Parathyroid adenoma (tissue), 2 donors: ENCODE results near the gene USP17L18.
"Not testable (repeated sequence)": the region's sequence is repeated elsewhere in the genome, so short reads cannot be mapped to it uniquely, and the experiment has no call there.

ENCODE experiments used
- H2AFZ ChIP-seq: fragments of 300-600 bp; sonication (generic); one replicate; pipeline ENCODE4 v1.7.0; 2017; ENCODE audit warnings: antibody characterized with exemption, mild to moderate bottlenecking
- H3K27ac ChIP-seq: fragments of 300-600 bp; sonication (generic); one replicate; pipeline ENCODE4 v1.7.0; 2017
- H3K27me3 ChIP-seq: fragments of 300-600 bp; sonication (generic); one replicate; pipeline ENCODE4 v1.7.0; 2017; ENCODE audit warnings: low read length; ENCODE audit not compliant: control insufficient read depth, insufficient read depth
- H3K36me3 ChIP-seq: fragments of 300-600 bp; sonication (generic); one replicate; pipeline ENCODE4 v1.7.0; 2017; ENCODE audit warnings: low read length; ENCODE audit not compliant: control insufficient read depth, insufficient read depth
- H3K4me1 ChIP-seq: fragments of 300-600 bp; sonication (generic); one replicate; pipeline ENCODE4 v1.7.0; 2017; ENCODE audit warnings: control low read depth
- H3K4me2 ChIP-seq: fragments of 300-600 bp; sonication (generic); one replicate; pipeline ENCODE4 v1.7.0; 2017; ENCODE audit warnings: low read length
- H3K4me3 ChIP-seq: fragments of 300-600 bp; sonication (generic); one replicate; pipeline ENCODE4 v1.7.0; 2017; ENCODE audit warnings: low read depth, low read length
- H3K79me2 ChIP-seq: fragments of 300-600 bp; sonication (generic); one replicate; pipeline ENCODE4 v1.7.0; 2017; ENCODE audit warnings: control low read depth
- H3K9ac ChIP-seq: fragments of 300-600 bp; sonication (generic); one replicate; pipeline ENCODE4 v1.7.0; 2017; ENCODE audit warnings: mild to moderate bottlenecking
- H3K9me3 ChIP-seq: fragments of 300-600 bp; sonication (generic); one replicate; pipeline ENCODE4 v1.7.0; 2017; ENCODE audit warnings: low read length; ENCODE audit not compliant: control insufficient read depth
- donor health status: primary hyperparathyroidism.

The USP17L18 gene

GRCh38 chr4:9253078-9253477 is 4.6 kb downstream of the USP17L18 start, which contains the start of gene USP17L19:
USP17L19 (plus strand) TSS chr4:9253378; CDS start chr4:9253378, 0 bp downstream.
- not testable (repeated sequence) for H3K9ac ChIP-seq, H3K79me2 ChIP-seq, H3K27me3 ChIP-seq, H3K4me1 ChIP-seq, H2AFZ ChIP-seq, H3K4me2 ChIP-seq, H3K27ac ChIP-seq, H3K4me3 ChIP-seq, H3K9me3 ChIP-seq, H3K36me3 ChIP-seq

GRCh38 chr4:9257824-9258223 is 9.4 kb downstream of the USP17L18 start, which contains the start of gene USP17L20:
USP17L20 (plus strand) TSS chr4:9258124; CDS start chr4:9258124, 0 bp downstream.
- H3K4me1 ChIP-seq, H3K4me3 ChIP-seq, H3K27ac ChIP-seq, H3K27me3 ChIP-seq, H3K79me2 ChIP-seq, H3K4me2 ChIP-seq, H3K36me3 ChIP-seq, H2AFZ ChIP-seq, H3K9ac ChIP-seq, H3K9me3 ChIP-seq: not testable (repeated sequence)

- not testable (repeated sequence) for H3K27ac ChIP-seq, H3K79me2 ChIP-seq, H3K9me3 ChIP-seq, H3K4me1 ChIP-seq, H3K4me3 ChIP-seq, H3K36me3 ChIP-seq, H3K27me3 ChIP-seq, H3K9ac ChIP-seq, H2AFZ ChIP-seq, H3K4me2 ChIP-seq
Observed at GRCh38 chr4:9262572-9262971, 14.1 kb downstream of the USP17L18 start, which contains the start of gene USP17L21. USP17L21 (plus strand) TSS chr4:9262872; CDS start chr4:9262872, 0 bp downstream.

- not testable (repeated sequence) for H3K9ac ChIP-seq, H3K79me2 ChIP-seq, H3K4me1 ChIP-seq, H3K9me3 ChIP-seq, H3K27me3 ChIP-seq, H3K36me3 ChIP-seq, H3K4me2 ChIP-seq, H3K4me3 ChIP-seq, H3K27ac ChIP-seq, H2AFZ ChIP-seq
Observed at GRCh38 chr4:9267319-9267718, 18.9 kb downstream of the USP17L18 start, which contains the start of gene USP17L22. USP17L22 (plus strand) TSS chr4:9267619; CDS start chr4:9267619, 0 bp downstream.

- H3K79me2 ChIP-seq, H2AFZ ChIP-seq, H3K27me3 ChIP-seq, H3K9ac ChIP-seq, H3K4me2 ChIP-seq, H3K4me1 ChIP-seq, H3K4me3 ChIP-seq, H3K36me3 ChIP-seq, H3K9me3 ChIP-seq, H3K27ac ChIP-seq: not testable (repeated sequence)
Observed at GRCh38 chr4:9271719-9272118, 23.3 kb downstream of the USP17L18 start.
